Pons (tissue), 1 donor: ENCODE data around the gene LYL1.
A peak's percentile ranks its signal among the peaks of the same experiment; 100 is the strongest.

Source experiments
- DNase-seq: peaks from one replicate; pipeline ENCODE4 v3.0.0-alpha.2; 2016; ENCODE audit warnings: low spot score

LYL1 gene

DNA sequence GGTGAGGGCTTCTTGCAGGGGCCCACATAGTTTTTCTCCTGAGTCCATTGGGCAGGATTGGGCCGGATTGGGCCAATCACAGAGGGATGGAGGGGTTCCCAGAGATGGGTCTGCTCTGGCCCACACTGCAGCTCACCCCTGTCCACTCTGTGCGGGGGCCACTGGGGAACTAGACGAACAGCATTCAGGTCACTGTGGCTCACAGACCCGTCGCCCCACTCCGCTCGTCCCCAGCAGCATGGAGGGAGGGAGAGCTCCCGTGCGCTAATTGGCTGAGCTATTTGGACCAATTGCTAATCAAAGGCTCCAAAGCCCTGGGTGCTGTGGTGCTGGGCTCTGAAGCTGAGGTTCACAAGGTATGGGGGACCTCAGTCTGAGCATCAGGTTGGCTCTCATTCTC is 26.7 kb upstream of the LYL1 start:
- no peak for DNase-seq

GRCh38 chr19:13128583-13128982 is 25.9 kb upstream of the LYL1 start:
- no peak for DNase-seq

DNA sequence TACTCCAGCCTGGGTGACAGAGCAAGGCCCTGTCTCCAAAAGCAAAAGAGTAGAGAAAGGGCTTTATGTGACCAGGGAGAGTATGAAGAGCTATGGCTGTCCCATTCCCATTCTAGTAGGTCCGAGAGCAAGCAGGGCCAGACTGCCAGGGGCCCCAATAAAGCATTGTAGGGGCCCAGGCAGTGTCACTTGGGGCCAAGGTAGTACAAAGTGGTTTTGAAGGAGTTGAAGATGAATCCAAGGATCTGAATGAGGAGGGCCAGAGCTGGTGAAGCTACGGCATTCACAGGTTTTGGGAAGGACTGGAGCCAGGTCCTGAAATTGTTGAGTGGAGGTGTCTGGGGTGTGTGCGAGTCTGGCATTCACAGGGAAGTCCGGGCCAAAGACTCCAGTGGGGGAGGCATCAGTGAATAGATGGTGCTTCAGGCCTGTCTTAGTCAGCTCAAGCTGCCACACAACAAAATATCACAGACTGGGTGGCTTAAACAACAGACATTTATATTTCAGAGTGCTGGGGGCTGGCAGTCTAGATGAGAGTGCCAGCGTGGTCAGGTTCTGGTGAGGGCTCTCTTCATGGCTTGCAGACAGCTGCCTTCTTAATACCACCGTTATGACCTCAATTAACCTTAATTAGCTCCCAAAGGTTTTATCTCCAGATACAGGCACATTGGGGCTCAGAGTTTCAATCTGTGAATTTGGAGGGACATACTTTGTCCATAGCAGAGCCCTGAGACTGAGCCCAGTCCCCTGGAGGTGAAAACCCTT is 25.3 kb upstream of the LYL1 start:
- DNase-seq: peak; percentile 15

DNA sequence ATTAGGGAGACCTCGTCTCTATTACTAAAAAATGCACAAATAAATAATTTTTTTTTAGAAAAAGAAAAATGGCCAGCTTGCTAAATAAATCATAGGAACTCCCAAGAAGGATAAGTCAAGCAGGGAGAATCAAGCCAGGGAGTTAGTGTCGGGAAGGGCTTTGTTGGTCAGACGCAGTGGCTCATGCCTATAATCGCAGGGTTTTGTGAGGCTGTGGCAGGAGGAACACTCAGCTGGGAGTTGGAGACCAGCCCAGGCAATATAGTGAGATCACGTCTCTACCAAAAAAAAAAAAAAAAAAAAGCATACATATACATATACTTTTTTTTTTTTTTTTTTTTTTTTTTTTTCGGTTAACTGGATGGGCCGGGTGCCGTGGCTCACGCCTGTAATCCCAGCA is 24.4 kb upstream of the LYL1 start:
- no peak for DNase-seq

DNA sequence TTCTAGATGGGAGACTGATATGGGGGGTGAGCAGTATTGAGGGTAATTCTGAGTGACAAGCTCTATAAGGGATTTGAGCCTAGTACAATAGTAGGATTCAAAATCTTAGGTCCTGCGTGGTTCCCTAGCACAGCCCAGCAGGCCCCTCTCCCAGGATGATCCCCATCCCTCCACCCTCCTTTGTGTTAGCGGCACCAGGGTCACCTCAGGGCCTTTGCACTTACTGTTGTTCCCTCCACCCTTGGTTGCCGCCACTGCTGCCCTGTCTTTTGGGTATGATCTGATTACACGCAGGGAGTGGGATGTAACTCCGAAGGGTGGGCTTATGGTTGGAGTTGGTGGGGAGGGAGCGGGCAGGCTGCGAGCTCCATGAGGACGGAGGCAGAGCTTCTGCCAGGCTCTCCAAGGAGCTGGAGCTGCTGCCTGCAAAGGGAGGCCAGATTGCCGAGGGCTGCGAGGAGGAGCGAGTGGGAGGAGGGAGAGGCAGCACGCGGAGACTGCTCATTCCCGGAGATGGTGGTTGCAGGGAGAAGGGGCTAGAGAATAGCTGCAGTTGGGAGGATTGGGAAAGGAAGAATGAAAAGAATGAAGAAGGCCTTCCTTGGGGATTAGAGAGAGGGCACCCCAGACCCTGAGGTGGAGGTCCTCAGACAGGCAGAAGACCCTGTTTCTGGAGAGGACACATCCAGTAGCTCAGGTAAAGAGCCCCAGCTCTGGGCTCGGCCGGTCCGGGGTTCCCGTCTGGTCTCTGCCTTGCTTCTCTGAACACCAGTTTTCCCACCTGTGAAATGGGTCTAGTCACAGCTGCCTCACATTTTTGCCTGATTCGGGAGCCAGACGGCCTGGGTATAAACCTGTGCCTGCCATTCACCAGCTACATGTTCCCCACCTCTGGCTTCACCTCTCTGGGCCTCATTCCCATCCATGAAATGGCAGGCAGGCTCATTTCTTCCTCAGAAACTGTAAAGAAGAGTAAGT is 20.6 kb upstream of the LYL1 start:
- DNase-seq: no peak

GRCh38 chr19:13122275-13122878 is 19.7 kb upstream of the LYL1 start:
- DNase-seq: no peak

- DNase-seq: no peak
Measured at GRCh38 chr19:13121551-13122274, 19.1 kb upstream of the LYL1 start.

GRCh38 chr19:13120817-13121216 is 18.2 kb upstream of the LYL1 start:
- DNase-seq: no peak

GRCh38 chr19:13120031-13120430 is 17.4 kb upstream of the LYL1 start:
- no peak for DNase-seq

- DNase-seq: no peak
Measured at GRCh38 chr19:13119627-13120026, 17.0 kb upstream of the LYL1 start.

- no peak for DNase-seq
Measured at GRCh38 chr19:13118424-13119193, 16.0 kb upstream of the LYL1 start.

DNA sequence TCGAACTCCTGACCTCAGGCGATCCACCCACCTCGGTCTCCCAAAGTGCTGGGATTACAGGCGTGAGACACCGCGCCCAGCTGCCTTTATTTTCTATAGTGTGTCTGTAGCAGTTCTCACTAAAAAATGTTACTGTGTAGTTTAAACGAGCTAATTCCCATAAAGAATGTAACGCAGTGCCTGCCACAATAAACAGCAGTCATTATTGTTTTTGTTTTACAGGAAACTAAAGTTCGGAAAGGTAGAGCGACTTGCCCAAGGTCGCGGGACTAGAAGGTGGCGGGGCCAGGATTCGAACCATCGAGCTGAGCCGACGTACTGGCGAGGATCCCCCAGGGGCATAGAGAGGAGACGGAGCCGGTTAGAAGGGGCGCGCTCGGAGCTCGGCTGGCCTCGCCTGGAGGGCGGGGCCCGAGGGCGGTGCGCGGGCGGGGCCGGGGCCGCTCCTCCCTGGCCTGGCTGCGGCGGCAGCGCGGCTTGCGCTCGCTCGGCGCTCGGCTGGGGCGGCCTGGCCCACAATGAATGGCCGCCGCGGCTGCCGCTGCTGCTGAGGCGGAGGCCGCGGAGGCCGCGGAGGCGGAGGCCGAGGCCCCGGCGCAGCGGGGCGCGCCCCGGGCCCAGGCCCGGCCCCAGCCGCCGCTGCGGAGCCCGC is 15.2 kb upstream of the LYL1 start, which contains the start of gene NACC1:
NACC1 (plus strand) TSS at position 493 of the 652 bp plus-strand sequence. CDS start 16,944 bp downstream, outside the sequence.
- DNase-seq: peak; percentile 85

GRCh38 chr19:13117176-13117771 is 14.6 kb upstream of the LYL1 start:
- DNase-seq: no peak

GRCh38 chr19:13116282-13117175 is 13.9 kb upstream of the LYL1 start, which contains the start of gene TRMT1:
TRMT1 (minus strand) TSS chr19:13116740; CDS start chr19:13116399, 341 bp downstream.
- DNase-seq: peak; percentile 88

DNA sequence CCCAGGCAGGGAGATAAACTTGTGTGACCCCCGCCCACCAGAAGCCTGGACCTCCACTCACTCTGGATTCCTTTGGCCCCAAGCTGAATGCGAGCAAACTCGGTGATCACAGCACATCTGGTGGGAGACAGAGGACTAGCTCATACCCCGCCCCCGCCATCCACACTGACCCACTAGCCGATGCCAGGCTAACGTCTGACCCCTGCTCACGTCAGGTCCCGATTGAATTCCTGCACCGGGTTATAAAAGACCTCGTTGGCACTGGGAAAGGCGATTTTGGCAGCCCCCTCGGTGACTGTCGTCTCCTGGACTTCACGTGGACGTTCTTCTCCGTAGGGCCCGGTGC is 13.3 kb upstream of the LYL1 start:
- DNase-seq: no peak

- DNase-seq: no peak
Measured at GRCh38 chr19:13112555-13112954, 9.9 kb upstream of the LYL1 start.

- DNase-seq: no peak
Measured at GRCh38 chr19:13110099-13110610, 7.5 kb upstream of the LYL1 start.

GRCh38 chr19:13109361-13110098 is 6.9 kb upstream of the LYL1 start:
- no peak for DNase-seq
